GM19193 (cell line): ENCODE measurements around the gene GPSM1.

Experiments
- POLR2A ChIP-seq: IDR thresholded peaks from 4 replicates; pipeline ENCODE4 v1.6.1; 2011; ENCODE audit not compliant: insufficient read depth, insufficient read length; ENCODE audit errors: extremely low read depth

The GPSM1 gene

DNA sequence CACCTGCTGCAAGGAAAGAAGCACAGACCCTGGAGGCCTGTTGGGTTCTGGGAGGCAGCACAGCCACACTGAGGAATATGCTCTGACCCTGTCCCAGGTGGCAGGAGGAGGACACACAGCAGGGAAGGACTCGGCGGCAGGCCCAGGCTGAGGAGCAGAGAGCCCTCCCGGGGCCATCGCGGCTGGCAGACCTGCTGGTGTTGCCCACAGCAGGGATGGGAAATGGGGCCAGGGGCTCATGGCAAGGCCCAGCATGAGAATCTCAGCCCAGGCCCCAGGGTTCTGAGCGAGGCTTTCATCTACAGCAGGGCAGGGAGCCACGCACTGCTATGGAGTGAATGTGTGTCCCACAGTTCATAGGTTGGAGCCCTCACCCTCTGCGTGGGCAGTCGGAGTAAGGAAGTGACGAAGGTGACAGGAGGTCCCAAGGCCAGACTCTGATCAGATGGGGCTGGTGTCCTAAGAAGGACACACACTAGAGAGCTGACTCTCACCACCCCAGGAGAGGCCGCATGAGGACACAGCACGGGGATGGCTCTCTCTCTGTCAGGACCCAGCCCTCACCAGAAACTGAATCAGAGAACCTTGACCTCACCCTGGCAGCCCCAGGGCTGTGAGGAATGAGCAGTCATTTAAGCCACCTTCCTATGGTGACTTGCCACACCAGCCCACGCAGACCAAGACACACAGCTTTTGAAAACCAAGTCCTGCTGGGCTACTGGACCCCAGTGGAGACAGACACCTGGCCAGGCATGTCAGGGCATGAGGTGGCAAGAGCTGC lies 10.3 kb upstream of the GPSM1 start:
- no peak for TF ChIP-seq POLR2A

DNA sequence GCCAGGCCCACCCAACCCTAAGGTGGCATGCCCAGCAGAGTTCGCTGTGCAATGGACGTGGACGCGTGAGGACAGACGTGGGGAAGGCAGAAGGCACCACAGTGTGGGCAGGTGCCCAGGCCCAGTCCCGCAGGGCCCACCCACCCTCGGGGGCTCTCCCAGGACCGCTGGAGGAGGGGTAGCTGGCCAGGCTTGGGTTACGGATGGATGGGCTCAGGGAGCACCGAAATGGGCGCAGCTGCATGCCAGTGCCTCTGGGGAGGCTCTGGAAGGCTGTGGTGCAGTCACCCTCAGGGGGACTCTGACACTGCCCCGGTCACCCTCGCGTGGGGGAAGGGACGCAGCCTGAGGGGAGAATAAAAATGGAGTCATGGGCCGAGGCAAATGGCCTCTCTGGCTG lies 9.6 kb upstream of the GPSM1 start:
- no peak for TF ChIP-seq POLR2A

DNA sequence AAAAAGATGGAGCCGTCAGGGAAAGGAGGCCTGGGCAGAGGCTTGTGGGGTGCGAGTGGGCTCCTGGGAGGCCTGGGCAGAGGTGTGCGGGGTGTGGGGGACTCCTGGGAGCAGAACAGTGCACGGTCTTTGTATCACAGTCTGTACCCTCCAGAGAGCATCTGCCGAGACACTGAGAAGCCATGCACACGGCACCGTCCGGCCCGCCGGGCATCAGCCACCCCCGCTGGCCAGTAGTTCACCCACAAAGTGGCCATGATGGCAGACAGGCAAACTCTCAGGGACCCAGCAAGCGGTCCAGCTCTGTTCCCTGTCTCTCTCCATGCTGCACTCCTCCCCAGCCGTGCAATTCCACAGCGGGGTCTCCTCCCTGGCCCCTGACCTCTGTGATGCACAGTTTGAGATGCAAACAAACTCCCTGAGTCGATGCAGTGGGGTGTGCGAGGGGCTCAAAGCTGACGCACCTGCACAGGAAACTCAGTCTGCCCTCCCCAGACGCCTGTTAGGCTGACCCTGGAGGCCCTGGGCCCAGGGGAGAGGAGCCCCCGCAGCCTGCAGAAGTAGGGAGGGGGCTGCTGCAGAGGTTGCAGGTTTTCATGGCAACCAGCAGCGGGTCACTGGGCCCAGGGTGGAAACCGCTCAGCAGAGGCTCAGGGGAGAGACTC lies 9.1 kb upstream of the GPSM1 start:
- no peak for TF ChIP-seq POLR2A

DNA sequence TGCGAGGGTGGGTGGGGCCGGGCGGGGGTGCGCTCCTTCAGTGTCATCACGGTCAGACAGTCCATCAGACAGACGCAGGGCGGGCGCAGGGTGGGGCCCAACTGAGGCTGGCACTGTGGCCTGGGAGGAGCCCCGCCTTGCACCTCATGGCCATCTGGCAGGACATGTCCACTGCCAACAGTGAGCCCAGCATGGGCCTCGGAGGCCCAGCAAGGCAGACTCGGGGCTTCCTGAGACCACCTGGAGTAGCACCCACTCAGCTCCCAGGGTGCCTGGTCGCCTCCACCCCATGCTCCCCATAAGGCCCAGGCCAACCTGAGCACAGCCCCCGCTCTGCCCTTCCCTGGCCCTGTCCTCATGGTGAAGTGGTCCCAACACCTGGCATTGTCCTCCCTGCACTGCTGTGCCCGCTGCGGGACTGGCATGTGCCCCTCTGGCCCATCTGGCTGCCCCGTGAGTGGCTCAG lies 8.5 kb upstream of the GPSM1 start:
- TF ChIP-seq POLR2A = no peak

DNA sequence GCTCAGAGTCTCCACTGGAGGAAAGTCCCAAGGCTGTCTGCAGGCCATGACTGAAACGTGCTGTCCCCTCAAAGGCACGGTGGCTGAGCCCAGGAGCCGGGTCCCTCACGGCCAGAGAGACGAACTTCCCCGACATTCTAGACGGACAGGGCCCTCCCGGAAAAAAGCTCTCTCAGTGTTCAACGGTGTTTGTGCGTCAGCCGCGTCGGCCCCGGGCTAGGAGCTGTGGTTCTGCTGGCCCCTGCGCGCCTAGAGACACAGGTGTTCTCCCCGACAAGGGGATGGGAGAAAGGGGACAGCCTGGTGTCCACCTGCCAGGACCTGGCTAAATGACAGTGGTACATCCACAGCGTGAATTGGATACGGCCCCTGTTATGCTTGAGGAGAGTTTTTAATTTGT lies 5.8 kb upstream of the GPSM1 start:
- no peak for TF ChIP-seq POLR2A

DNA sequence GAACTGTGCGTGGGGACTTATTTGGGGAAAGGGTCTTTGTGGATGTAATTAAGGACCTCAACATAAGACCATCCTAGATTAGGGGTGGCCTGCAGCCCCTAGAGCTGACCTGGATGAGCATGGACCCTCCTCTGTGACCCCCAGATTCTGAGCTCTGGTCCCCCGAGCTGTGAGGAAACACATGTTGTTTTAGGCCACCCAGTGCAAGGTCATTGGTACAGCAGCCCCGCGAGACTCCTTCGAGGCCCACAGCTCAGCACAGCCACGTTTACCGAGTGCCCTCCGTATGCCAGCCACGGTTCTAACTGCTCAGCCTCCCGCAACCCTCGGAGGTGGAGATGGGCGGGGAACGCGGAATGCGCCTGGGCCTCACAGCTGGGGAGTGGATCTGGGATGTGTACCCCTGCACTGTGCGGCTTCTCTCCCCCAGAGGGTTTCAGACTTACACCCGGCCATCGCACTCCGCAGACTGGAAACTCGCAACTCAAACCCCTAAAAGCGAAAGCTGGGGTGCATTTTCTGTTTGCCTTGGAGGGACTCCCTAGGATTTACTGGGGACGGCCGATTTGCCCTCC lies 4.5 kb upstream of the GPSM1 start:
- no peak for TF ChIP-seq POLR2A

DNA sequence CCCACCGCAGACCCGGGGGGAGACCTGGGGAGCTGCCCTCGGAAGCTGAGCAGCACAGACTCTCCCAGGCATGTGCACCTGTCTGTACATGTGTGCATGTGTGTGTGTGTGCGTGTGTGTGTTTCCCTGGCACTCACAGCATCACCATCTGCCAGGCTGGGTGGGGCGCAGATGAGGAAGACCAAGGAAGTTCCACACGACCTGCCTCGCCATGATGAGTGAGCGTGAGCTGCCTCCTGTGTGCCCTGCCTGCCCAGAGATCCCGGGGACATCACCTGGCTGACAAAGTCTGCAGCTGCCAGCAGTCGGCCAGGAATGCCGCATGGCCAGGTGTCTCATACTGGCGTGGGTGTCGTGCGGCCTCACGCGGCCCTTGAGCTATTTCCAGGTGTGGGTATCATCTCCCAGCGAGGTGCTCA lies 4.0 kb upstream of the GPSM1 start:
- no peak for TF ChIP-seq POLR2A

DNA sequence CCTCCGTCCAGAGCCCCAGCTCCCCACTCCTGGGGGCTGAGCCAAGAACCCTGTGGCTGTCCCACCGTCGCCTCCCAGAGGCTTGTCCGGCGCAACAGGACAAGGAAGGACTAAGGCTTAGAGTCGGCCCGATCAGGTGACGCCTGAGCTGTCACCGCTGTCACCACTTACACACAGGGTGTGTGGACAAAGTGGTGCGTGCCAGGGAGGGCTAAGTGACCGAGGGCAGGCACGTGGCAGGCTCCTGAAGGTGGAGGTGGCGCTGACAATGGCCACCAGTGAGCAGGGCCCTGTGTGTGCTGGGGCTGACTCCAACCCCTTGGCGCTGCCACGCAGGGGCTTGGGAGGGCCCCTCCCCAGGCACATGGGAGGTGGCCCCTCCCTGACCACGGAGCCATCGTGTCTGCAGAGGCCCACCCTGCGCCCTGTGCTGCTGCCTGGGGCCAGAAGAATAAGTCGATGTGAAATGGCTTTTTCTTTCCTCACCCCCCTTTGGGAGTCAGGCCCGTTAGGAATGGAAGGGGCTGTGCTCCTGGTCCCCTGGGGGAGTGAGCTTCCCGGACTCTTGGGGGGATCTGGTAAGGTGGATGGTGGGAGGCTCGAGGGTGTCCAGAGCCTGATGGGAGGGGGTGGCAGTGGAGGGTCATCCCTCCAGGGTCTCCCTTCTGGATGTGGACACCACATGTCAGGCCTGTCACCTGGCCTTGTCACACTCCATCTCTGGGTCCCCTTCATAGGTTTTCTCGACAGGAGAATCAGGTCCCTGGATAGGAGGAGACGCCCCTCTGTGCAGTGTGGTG lies 2.6 kb upstream of the GPSM1 start:
- TF ChIP-seq POLR2A = no peak

DNA sequence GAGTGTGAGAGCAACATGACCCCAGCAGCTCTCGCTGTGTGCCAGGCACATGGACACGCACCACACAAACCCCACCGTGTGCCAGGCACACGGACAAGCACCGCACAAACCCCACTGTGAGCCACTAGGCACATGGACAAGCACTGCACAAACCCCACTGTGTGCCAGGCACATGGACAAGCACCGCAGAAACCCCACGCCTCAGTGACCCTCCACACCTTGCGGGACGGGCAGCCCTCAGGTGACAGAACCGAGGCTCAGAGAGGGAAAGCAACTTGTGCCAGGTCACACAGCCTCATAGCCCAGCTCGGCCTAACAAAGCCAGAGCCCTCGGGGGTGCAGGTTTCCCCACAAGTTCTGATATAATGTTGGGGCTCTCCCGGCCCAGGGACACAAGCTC lies 2.0 kb upstream of the GPSM1 start:
- TF ChIP-seq POLR2A = no peak

DNA sequence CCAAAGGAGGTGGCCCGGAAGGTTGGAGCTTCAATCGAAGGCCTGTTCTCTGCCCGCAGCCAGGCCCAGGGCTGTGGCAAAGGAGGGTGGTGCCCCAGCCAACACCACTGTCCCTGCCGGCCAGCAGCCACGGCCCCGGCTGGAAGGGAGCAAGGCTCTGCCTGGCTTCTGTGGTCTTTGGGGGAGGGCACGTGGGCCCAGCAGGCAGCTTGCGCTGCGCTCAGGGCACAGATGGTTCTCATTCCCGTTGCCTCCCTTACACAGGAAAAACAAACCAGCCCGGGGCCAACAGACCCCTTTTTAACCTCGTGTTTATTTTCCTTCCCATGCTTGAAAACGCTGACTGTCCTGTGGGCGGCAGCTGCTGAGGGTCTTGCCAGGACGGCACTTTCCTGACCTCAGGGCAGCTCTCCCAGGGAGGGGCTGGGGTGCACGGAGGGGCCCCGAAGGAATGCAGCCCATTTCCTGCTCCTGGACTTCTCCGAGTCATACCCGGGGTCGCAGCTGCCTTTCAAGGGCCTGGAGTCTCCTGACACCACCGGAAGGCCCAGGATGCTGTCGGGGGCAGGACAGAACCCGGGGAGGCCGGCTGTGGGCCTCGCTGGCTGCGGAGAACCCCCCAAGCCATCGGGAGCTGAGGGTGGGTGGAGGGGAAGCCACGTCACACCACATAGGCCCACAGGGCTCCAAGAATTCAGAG lies 1.1 kb upstream of the GPSM1 start:
- TF ChIP-seq POLR2A = no peak

DNA sequence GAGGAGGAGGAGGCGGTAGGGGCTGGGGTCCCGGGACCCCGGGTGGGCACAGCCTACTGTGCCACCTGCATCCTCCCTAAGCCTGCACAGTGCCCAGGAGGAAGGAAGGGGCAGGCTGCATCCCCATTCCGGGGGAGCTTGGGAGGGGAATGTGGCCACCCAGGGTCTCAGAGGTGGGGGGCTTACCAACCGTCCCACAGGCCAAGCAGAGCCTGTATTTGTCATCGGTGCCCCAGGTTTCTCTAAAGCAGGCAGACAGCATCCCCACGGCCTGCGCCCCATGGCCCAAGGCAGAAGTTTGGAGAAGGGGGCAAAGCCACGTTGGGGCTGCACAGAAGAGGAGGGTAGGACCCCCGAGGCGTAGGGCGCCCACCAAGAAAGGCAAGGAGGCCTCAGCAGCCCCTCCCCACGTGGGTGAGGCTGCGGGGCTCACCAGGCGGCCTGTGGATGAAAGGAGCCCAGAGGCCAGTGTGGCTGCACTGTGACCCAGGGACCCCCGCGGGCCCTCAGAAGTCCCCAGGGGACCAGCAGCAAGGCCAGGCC lies 507 bp upstream of the GPSM1 start:
- TF ChIP-seq POLR2A = no peak

DNA sequence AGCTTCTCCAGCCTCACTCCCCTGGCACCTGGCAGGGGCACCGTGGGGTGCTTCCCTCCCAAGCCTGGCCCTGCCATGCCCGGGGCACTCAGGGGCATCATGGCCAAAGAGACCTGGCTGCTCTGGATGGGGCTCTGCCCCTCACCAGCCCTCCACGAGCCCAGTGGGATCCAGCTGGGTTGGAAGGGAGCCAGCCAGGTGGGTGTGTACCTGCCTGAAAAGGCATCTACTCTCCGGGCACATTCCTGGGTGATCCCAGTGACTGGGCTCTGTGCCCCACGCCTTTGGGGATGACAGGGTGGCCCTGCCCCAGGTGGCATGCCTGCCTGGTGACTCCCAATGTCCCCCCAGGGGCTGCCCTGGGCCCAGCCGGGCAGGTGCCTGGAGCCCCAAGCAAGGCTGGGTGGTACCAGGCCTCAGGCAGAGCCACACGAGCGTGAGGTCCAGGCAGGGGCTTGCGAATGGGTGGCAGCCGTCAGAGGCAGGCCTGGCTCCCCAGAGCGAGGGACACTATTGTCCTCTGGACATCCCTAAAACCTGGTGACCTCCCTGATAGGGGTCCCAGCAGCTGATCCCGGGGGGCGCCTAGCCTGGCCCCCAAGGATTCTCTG lies 777 bp downstream of the GPSM1 start:
- no peak for TF ChIP-seq POLR2A

DNA sequence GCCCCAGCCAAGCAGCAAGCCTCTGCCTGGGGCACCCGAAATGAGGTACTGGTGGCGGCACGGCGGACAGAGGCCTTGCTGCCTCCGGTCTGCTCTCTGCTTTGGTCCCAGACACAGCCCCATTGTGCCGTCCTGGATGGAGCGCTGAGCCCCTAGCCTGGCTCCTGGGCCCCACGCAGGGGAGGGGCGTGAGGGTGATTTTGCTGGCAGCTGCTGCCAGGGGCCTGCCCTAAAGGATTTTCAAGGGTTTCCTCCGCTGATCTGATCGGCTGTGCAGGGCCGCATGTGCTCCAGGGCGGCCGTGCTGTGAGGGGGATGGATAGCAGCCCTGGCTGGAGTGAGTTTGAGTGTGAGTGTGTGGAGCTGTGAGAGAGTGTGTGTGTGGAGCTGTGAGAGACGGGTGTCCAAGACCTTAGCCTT lies 1.3 kb downstream of the GPSM1 start:
- TF ChIP-seq POLR2A = no peak

DNA sequence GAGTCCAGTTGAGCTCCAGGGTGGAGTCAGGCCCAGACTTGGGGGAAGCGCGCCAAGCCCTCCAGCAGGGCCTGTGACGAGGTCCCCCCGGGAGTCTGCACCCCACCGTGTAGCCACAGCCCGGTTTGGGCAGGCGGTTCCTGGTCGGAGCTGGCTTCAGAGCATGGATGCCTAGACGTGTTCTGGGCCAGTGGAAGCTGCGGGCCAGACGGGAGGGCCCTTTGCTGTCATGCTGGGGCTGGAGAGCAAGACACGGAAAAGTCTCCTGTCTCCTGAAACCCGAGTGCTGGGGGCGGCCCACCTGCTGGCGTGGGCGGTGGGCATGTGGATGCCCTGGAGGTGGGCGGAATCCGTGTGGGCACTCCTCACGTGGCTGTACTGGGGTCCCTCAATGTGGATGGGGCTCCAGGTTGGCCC lies 1.9 kb downstream of the GPSM1 start:
- no peak for TF ChIP-seq POLR2A
